Stimulated activated CD4-positive, alpha-beta T cell treated with anti-CD3 and anti-CD28 coated beads, Interleukin-1b, Interleukin-23, amount 100 ng/mL, for 4 hours (primary cell): ENCODE data around the gene GALNT3.

ENCODE experiments used
- DNase-seq, 2 donors: peaks; one replicate each; pipeline ENCODE4 v3.0.0-alpha.2; 2020; ENCODE audit warnings: low read depth in 2 of 2

GALNT3 gene

GRCh38 chr2:165793779-165794535, at the start of gene GALNT3:
GALNT3 (minus strand) TSS chr2:165794247; CDS start chr2:165770700, 23,547 bp downstream.
- DNase-seq = peak in 1 of 2 donors; percentile 5

- no peak for DNase-seq
Measured at GRCh38 chr2:165843351-165843750, 49.3 kb upstream of the GALNT3 start.

GRCh38 chr2:165840333-165840958, 46.4 kb upstream of the GALNT3 start:
- no peak for DNase-seq

GRCh38 chr2:165839610-165840009, 45.6 kb upstream of the GALNT3 start:
- no peak for DNase-seq

GRCh38 chr2:165837122-165837521, 43.1 kb upstream of the GALNT3 start:
- no peak for DNase-seq

GRCh38 chr2:165835363-165835762, 41.3 kb upstream of the GALNT3 start:
- no peak for DNase-seq

GRCh38 chr2:165833156-165833555, 39.1 kb upstream of the GALNT3 start:
- no peak for DNase-seq

- no peak for DNase-seq
Measured at GRCh38 chr2:165827921-165828276, 33.9 kb upstream of the GALNT3 start.

- DNase-seq = no peak
Measured at GRCh38 chr2:165827016-165827920, 33.2 kb upstream of the GALNT3 start.

- DNase-seq = no peak
Measured at GRCh38 chr2:165825041-165825440, 31.0 kb upstream of the GALNT3 start.

- DNase-seq = no peak
Measured at GRCh38 chr2:165820296-165820695, 26.2 kb upstream of the GALNT3 start.

GRCh38 chr2:165818920-165819319, 24.9 kb upstream of the GALNT3 start:
- no peak for DNase-seq

GRCh38 chr2:165815299-165816141, 21.5 kb upstream of the GALNT3 start:
- DNase-seq = no peak

- DNase-seq = no peak
Measured at GRCh38 chr2:165814473-165814872, 20.4 kb upstream of the GALNT3 start.

GRCh38 chr2:165811592-165812370, 17.7 kb upstream of the GALNT3 start:
- DNase-seq = no peak

GRCh38 chr2:165810418-165810817, 16.4 kb upstream of the GALNT3 start:
- no peak for DNase-seq

- DNase-seq = no peak
Measured at GRCh38 chr2:165804719-165805118, 10.7 kb upstream of the GALNT3 start.

GRCh38 chr2:165803123-165803760, 9.2 kb upstream of the GALNT3 start:
- no peak for DNase-seq

- no peak for DNase-seq
Measured at GRCh38 chr2:165801176-165801575, 7.1 kb upstream of the GALNT3 start.

- no peak for DNase-seq
Measured at GRCh38 chr2:165796819-165797530, 2.9 kb upstream of the GALNT3 start.
